Neural cell (in vitro differentiated cells): ENCODE data around the gene LMOD1. TPM values are rescaled to one million over a fixed set of nuclear protein-coding genes. Genes with fewer than 3 reads are reported as not detected.

Experiments
- H2AFZ ChIP-seq: fragments of 200-600, 300-800 bp; sonication (generic), shearing (Covaris generic); 2 replicates; pipeline ENCODE4 v1.6.0; 2014; ENCODE audit warnings: low read depth, mild to moderate bottlenecking, antibody characterized with exemption, low read length, moderate library complexity
- H3F3A ChIP-seq: fragments of 200-600 bp; shearing (Covaris generic); 2 replicates; pipeline ENCODE4 v1.6.1; 2016; ENCODE audit warnings: mild to moderate bottlenecking, moderate library complexity, mixed read lengths, antibody characterized with exemption, low read length; ENCODE audit not compliant: insufficient read depth, poor library complexity, severe bottlenecking
- H3K27ac ChIP-seq: fragments of 200-600, 300-800 bp; sonication (generic), shearing (Covaris generic); 2 replicates; pipeline ENCODE4 v1.5.1; 2014; ENCODE audit warnings: mild to moderate bottlenecking, low read length, moderate library complexity
- H3K27me3 ChIP-seq: fragments of 300-800, 200-600 bp; sonication (generic), shearing (Covaris generic); 2 replicates; pipeline ENCODE4 v1.6.0; 2014; ENCODE audit warnings: mild to moderate bottlenecking, low read depth, low read length, moderate library complexity; ENCODE audit not compliant: insufficient read depth
- H3K36me3 ChIP-seq: fragments of 300-800, 200-600 bp; sonication (generic), shearing (Covaris generic); 2 replicates; pipeline ENCODE4 v1.5.1; 2014; ENCODE audit warnings: mild to moderate bottlenecking, antibody characterized with exemption, low read length, moderate library complexity; ENCODE audit not compliant: insufficient read depth
- H3K4me2 ChIP-seq: fragments of 300-800, 200-600 bp; sonication (generic), shearing (Covaris generic); 2 replicates; pipeline ENCODE4 v1.6.0; 2014; ENCODE audit warnings: mild to moderate bottlenecking, low read length
- H3K4me3 ChIP-seq: fragments of 300-800, 200-600 bp; sonication (generic), shearing (Covaris generic); 2 replicates; pipeline ENCODE4 v1.5.1; 2014; ENCODE audit warnings: mild to moderate bottlenecking, low read length, moderate library complexity
- H3K79me2 ChIP-seq: fragments of 200-600 bp; shearing (Covaris generic); replicated peaks from 2 replicates; pipeline ENCODE4 v1.6.0; 2014; ENCODE audit warnings: mild to moderate bottlenecking, low read length, moderate library complexity; ENCODE audit not compliant: insufficient read depth
- H3K9ac ChIP-seq: fragments of 300-800, 200-600 bp; sonication (generic), shearing (Covaris generic); 2 replicates; pipeline ENCODE4 v1.6.1; 2016; ENCODE audit warnings: mild to moderate bottlenecking, low read length, mixed read lengths
- H3K9me2 ChIP-seq: fragments of 200-600 bp; shearing (Covaris generic); 2 replicates; pipeline ENCODE4 v1.6.1; 2016; ENCODE audit warnings: mild to moderate bottlenecking, low read length, mixed read lengths; ENCODE audit not compliant: insufficient read depth
- H3K9me3 ChIP-seq: fragments of 200-600, 300-800 bp; sonication (generic), shearing (Covaris generic); 2 replicates; pipeline ENCODE4 v1.6.1; 2016; ENCODE audit warnings: mild to moderate bottlenecking, mixed run types, low read length, moderate library complexity, mixed read lengths
- H4K20me1 ChIP-seq: fragments of 200-600 bp; shearing (Covaris generic); 2 replicates; pipeline ENCODE4 v1.6.1; 2016; ENCODE audit warnings: mild to moderate bottlenecking, mixed run types; ENCODE audit not compliant: insufficient read depth
- EP300 ChIP-seq: fragments of 450-650 bp; conservative IDR thresholded peaks from 2 replicates; pipeline ENCODE4 v1.6.1; 2014; ENCODE audit warnings: antibody characterized with exemption, mild to moderate bottlenecking, moderate library complexity; ENCODE audit not compliant: poor library complexity, severe bottlenecking
- EZH2 ChIP-seq: fragments of 200-600, 300-800 bp; shearing (Covaris generic), sonication (generic); IDR thresholded peaks from 2 replicates; pipeline ENCODE4 v1.6.1; 2014; ENCODE audit warnings: antibody characterized with exemption, low read length, borderline replicate concordance, mild to moderate bottlenecking; ENCODE audit not compliant: insufficient read depth, poor library complexity, severe bottlenecking
- RAD21 ChIP-seq: fragments of 450-650 bp; conservative IDR thresholded peaks from 2 replicates; pipeline ENCODE4 v1.6.1; 2014; ENCODE audit warnings: antibody characterized with exemption, mild to moderate bottlenecking, moderate library complexity
- SMC3 ChIP-seq: fragments of 450-650 bp; conservative IDR thresholded peaks from 2 replicates; pipeline ENCODE4 v1.6.1; 2014; ENCODE audit warnings: antibody characterized with exemption, mild to moderate bottlenecking, moderate library complexity; ENCODE audit not compliant: poor library complexity
- TAF1 ChIP-seq: IDR thresholded peaks from 2 replicates; pipeline ENCODE4 v1.6.1; 2012; ENCODE audit warnings: low read depth
- polyA plus RNA-seq: library from polyadenylated mRNA; depleted of rRNA; stranded (reverse); fragments of >200 nt; gene quantifications from 2 replicates; pipeline ENCODE4 v1.2.3, GENCODE V29; 2014
- TF ChIP-seq, protein P1 (sequence below): IDR thresholded peaks from 2 replicates; pipeline ENCODE4 v1.6.1; 2012; ENCODE audit warnings: borderline replicate concordance
- TF ChIP-seq, protein P2 (sequence below): fragments of 450-650 bp; IDR thresholded peaks from 2 replicates; pipeline ENCODE4 v1.5.1; 2014; ENCODE audit warnings: antibody characterized with exemption, mild to moderate bottlenecking, moderate library complexity; ENCODE audit not compliant: poor library complexity, severe bottlenecking

LMOD1 gene
- polyA plus RNA-seq, 1 donor from 2014 or later: not detected

DNA sequence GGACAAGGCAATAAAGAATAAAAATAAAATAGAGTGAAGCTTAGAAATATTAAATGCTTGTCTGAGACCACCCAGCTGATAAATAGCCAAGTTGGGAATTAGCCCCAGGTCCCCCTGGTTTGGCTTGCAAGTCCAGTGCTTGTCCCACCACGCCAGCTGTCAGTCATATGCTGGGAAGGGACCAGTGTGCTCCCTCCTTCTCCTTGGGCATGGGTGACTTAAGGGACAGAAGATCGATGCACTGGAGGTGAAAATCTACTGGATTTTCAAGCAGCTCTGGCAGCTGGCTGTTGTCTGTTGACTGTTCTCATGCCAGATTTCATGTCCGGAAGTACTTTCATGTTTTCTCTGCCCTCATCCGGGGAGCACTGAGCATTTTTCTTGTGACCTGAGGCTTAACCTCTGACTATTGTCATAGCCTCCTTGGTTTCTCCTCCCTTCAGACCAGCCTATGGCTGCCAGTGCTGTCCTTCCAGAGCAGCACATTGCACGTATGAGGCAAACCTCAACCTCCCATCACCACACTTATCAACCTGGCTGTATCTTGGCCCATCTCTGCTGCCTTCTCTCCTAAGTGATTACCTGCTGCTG, 12.4 kb downstream of the LMOD1 start (continued):
- no peak for TF ChIP-seq EZH2

DNA sequence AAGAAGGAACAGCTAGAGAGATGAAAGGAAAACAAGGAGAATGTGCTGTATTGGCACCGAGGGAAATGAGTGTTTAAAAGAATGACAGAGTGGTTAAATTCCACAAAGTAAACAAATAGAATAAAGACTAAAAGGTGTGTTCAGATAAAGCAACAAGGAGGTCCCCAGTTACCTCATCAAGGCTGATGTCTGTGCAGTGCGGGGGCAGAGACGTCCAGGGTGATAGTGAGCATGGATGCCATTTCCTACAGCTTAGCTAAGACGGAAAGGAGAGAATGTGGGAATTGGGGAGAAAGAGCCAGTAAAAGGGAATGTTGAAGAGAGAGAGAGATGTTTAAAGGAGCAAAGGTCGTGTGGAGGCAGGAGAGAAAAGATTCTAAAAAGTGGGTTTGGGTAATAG, 15.5 kb downstream of the LMOD1 start:
- Histone ChIP-seq H3K9me2 (no peaks in the 10 kb centered on the region), H3K4me3 (no peak overlapping the region), H2AFZ (no peak overlapping the region), H3K27me3 (no peaks in the 10 kb centered on the region), H3F3A (no peaks in the 10 kb centered on the region), H3K79me2 (no peaks in the 10 kb centered on the region), H4K20me1 (no peaks in the 10 kb centered on the region), H3K9me3 (no peaks in the 10 kb centered on the region), H3K9ac (no peak overlapping the region), H3K4me2 (no peak overlapping the region), H3K27ac (no peak overlapping the region), H3K36me3 (no peaks in the 10 kb centered on the region)
- TF ChIP-seq EZH2 (no peak), SMC3 (no peak)

DNA sequence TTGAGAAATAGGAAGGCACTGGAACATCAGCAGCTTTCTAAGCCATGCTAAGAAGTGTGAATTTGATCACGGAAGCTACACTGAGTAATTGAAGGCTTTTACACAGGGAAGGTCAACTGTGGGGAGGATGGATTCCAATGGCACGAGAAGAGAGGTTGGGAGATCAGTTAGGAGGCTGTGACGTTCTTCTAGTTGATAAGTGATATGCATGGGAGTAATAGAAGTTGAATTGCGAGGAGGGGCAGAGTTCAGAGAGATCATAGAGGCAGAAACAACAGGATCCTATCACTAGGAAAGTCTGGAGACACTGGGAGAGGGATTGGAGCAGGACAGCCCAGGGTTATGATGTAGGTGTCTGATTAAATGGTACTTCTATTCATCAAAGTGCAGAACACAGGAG, 16.2 kb downstream of the LMOD1 start:
- Histone ChIP-seq H3K36me3 (no peaks in the 10 kb centered on the region), H3F3A (no peaks in the 10 kb centered on the region), H3K27me3 (no peaks in the 10 kb centered on the region), H3K9me3 (no peaks in the 10 kb centered on the region), H2AFZ (no peak overlapping the region), H3K9me2 (no peaks in the 10 kb centered on the region), H3K79me2 (no peaks in the 10 kb centered on the region), H3K4me3 (no peak overlapping the region), H4K20me1 (no peaks in the 10 kb centered on the region), H3K9ac (no peak overlapping the region), H3K27ac (no peak overlapping the region), H3K4me2 (no peak overlapping the region)
- TF ChIP-seq, protein P1, sequence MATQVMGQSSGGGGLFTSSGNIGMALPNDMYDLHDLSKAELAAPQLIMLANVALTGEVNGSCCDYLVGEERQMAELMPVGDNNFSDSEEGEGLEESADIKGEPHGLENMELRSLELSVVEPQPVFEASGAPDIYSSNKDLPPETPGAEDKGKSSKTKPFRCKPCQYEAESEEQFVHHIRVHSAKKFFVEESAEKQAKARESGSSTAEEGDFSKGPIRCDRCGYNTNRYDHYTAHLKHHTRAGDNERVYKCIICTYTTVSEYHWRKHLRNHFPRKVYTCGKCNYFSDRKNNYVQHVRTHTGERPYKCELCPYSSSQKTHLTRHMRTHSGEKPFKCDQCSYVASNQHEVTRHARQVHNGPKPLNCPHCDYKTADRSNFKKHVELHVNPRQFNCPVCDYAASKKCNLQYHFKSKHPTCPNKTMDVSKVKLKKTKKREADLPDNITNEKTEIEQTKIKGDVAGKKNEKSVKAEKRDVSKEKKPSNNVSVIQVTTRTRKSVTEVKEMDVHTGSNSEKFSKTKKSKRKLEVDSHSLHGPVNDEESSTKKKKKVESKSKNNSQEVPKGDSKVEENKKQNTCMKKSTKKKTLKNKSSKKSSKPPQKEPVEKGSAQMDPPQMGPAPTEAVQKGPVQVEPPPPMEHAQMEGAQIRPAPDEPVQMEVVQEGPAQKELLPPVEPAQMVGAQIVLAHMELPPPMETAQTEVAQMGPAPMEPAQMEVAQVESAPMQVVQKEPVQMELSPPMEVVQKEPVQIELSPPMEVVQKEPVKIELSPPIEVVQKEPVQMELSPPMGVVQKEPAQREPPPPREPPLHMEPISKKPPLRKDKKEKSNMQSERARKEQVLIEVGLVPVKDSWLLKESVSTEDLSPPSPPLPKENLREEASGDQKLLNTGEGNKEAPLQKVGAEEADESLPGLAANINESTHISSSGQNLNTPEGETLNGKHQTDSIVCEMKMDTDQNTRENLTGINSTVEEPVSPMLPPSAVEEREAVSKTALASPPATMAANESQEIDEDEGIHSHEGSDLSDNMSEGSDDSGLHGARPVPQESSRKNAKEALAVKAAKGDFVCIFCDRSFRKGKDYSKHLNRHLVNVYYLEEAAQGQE: no peak
- TF ChIP-seq SMC3 (no peak), EZH2 (no peak), TAF1 (no peak), EP300 (no peak), RAD21 (no peak)
- TF ChIP-seq, protein P2, sequence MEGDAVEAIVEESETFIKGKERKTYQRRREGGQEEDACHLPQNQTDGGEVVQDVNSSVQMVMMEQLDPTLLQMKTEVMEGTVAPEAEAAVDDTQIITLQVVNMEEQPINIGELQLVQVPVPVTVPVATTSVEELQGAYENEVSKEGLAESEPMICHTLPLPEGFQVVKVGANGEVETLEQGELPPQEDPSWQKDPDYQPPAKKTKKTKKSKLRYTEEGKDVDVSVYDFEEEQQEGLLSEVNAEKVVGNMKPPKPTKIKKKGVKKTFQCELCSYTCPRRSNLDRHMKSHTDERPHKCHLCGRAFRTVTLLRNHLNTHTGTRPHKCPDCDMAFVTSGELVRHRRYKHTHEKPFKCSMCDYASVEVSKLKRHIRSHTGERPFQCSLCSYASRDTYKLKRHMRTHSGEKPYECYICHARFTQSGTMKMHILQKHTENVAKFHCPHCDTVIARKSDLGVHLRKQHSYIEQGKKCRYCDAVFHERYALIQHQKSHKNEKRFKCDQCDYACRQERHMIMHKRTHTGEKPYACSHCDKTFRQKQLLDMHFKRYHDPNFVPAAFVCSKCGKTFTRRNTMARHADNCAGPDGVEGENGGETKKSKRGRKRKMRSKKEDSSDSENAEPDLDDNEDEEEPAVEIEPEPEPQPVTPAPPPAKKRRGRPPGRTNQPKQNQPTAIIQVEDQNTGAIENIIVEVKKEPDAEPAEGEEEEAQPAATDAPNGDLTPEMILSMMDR: no peak
